Measurements from ENCODE around the gene ABHD14A. TPM values are rescaled to one million over a fixed set of nuclear protein-coding genes. Genes with fewer than 3 reads are reported as not detected.

The ABHD14A gene
- total RNA-seq, 1 donor from 2014 or later = 14.8 TPM

DNA sequence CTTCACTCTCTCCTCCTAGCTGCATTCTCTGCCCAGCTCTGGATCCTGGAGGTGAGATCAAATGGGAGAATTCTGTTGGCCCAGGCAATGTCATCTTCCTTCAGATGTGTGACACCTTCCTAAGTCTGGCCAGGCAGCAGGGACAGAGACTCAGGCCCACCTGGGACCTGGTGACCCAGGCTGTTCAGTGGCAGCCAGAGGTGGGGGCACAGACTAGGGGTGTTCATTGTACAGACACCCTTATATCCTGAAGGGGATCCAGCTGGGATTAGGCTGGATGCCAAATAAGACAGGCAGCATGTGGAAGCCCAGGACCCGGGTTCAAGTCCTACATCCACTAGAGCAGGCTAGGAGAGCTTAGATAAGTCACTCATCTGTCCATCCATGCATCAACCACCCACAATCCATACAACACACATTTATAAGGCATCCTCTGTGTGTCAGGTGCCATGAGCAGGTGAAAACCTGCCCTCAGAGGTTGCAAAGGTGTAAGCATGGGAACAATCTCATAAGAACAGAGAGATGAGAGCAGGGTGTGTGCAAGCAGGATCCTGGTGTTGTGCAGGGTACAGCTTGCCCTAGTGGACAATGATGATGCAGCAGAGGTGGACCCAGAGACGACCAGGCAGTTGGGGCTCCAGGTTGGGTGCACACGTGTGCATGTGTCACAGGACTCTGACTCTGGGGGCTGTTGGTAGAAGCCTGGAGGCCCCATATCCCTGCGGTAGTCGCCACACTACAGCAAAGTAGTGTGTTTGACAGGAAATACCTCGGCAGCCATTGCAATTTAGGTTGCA is 39.1 kb downstream of the ABHD14A start:
- TF ChIP-seq, protein P1, sequence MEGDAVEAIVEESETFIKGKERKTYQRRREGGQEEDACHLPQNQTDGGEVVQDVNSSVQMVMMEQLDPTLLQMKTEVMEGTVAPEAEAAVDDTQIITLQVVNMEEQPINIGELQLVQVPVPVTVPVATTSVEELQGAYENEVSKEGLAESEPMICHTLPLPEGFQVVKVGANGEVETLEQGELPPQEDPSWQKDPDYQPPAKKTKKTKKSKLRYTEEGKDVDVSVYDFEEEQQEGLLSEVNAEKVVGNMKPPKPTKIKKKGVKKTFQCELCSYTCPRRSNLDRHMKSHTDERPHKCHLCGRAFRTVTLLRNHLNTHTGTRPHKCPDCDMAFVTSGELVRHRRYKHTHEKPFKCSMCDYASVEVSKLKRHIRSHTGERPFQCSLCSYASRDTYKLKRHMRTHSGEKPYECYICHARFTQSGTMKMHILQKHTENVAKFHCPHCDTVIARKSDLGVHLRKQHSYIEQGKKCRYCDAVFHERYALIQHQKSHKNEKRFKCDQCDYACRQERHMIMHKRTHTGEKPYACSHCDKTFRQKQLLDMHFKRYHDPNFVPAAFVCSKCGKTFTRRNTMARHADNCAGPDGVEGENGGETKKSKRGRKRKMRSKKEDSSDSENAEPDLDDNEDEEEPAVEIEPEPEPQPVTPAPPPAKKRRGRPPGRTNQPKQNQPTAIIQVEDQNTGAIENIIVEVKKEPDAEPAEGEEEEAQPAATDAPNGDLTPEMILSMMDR (conservative IDR thresholded peaks at IDR 0.05) = no peak
- Mint-ChIP-seq H3K36me3 (ENCODE audit: low read depth) (no peaks in the 10 kb centered on the region), H3K4me1 (peaks cover 4% of the 10 kb centered on the region), H3K27ac (ENCODE audit: unreplicated experiment) (no peak overlapping the region), H3K9me3 (no peaks in the 10 kb centered on the region), H3K4me3 (no peak overlapping the region), H3K27me3 (ENCODE audit: low read depth) (no peaks in the 10 kb centered on the region)
- no peak for DNase-seq (ENCODE audit: low read depth, low spot score)

DNA sequence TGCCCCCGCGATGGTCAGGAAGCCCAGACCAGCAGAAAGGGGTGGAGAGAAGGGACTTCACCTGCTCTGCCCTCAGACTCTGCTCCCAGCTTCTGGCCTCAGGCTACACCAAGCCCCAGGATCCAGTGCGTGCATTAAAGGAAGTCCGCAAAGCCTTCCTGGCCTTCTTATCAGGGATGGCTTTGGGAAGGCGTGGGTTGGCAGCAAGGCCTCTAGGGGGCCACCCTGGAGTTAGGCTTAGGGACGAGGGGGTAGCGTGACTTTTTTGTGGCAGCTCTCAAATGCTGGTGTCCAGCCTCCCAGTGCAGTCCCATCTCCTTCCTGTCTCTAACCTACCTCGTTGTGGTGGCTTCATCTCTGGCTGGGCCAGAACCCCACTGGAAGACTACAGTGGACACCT is 39.7 kb downstream of the ABHD14A start:
- no peaks in the 10 kb centered on the region for H3K9me3 Mint-ChIP-seq
- H3K36me3 Mint-ChIP-seq (ENCODE audit: low read depth) = no peaks in the 10 kb centered on the region
- H3K4me1 Mint-ChIP-seq = peaks cover 9% of the 10 kb centered on the region
- H3K27ac Mint-ChIP-seq (ENCODE audit: unreplicated experiment) = no peak overlapping the region
- H3K27me3 Mint-ChIP-seq (ENCODE audit: low read depth) = no peaks in the 10 kb centered on the region
- DNase-seq (ENCODE audit: low read depth, low spot score) = peak; percentile 42
- TF ChIP-seq, protein P1 (conservative IDR thresholded peaks at IDR 0.05) = peak; percentile 48
- H3K4me3 Mint-ChIP-seq = no peak overlapping the region

GRCh38 chr3:52015438-52016228 is 40.8 kb downstream of the ABHD14A start:
- Mint-ChIP-seq H3K4me3 (no peak overlapping the region), H3K27ac (ENCODE audit: unreplicated experiment) (peak overlapping the region; percentile 24), H3K9me3 (no peaks in the 10 kb centered on the region), H3K36me3 (ENCODE audit: low read depth) (no peaks in the 10 kb centered on the region), H3K27me3 (ENCODE audit: low read depth) (no peaks in the 10 kb centered on the region), H3K4me1 (peaks cover 12% of the 10 kb centered on the region)
- no peak for DNase-seq (ENCODE audit: low read depth, low spot score)
- TF ChIP-seq, protein P1 (conservative IDR thresholded peaks at IDR 0.05) = no peak

- Mint-ChIP-seq H3K9me3 (no peaks in the 10 kb centered on the region), H3K27ac (ENCODE audit: unreplicated experiment) (no peak overlapping the region)
These were observed 42.7 kb downstream of the ABHD14A start for GRCh38 chr3:52017586-52017985.

GRCh38 chr3:52018319-52019000 is 43.6 kb downstream of the ABHD14A start:
- Mint-ChIP-seq H3K27me3 (ENCODE audit: low read depth) (no peaks in the 10 kb centered on the region), H3K4me3 (no peak overlapping the region), H3K4me1 (peaks cover 30% of the 10 kb centered on the region)

More at GRCh38 chr3:52017586-52017985, 42.7 kb downstream of the ABHD14A start:
- Mint-ChIP-seq H3K36me3 (ENCODE audit: low read depth) (no peaks in the 10 kb centered on the region), H3K27me3 (ENCODE audit: low read depth) (no peaks in the 10 kb centered on the region), H3K4me3 (no peak overlapping the region), H3K4me1 (peaks cover 23% of the 10 kb centered on the region)
- no peak for DNase-seq (ENCODE audit: low read depth, low spot score)
- TF ChIP-seq, protein P1 (conservative IDR thresholded peaks at IDR 0.05) = no peak

More at GRCh38 chr3:52018319-52019000, 43.6 kb downstream of the ABHD14A start:
- H3K9me3 Mint-ChIP-seq = no peaks in the 10 kb centered on the region
- no peak overlapping the region for H3K27ac Mint-ChIP-seq (ENCODE audit: unreplicated experiment)
- TF ChIP-seq, protein P1 (conservative IDR thresholded peaks at IDR 0.05) = no peak
- no peak for DNase-seq (ENCODE audit: low read depth, low spot score)
- no peaks in the 10 kb centered on the region for H3K36me3 Mint-ChIP-seq (ENCODE audit: low read depth)
